HG02943 (cell line): ENCODE measurements around the gene PLA2G7.
"Not testable (repeated sequence)": the region's sequence is repeated elsewhere in the genome, so short reads cannot be mapped to it uniquely, and the experiment has no call there.

ENCODE experiments used
- ATAC-seq: cut with Tn5 transposase; IDR thresholded peaks from one replicate; pipeline ENCODE4 v1.9.1; 2021; ENCODE audit warnings: mild to moderate bottlenecking, low read depth, moderate library complexity; ENCODE audit not compliant: unreplicated experiment

PLA2G7 gene

DNA sequence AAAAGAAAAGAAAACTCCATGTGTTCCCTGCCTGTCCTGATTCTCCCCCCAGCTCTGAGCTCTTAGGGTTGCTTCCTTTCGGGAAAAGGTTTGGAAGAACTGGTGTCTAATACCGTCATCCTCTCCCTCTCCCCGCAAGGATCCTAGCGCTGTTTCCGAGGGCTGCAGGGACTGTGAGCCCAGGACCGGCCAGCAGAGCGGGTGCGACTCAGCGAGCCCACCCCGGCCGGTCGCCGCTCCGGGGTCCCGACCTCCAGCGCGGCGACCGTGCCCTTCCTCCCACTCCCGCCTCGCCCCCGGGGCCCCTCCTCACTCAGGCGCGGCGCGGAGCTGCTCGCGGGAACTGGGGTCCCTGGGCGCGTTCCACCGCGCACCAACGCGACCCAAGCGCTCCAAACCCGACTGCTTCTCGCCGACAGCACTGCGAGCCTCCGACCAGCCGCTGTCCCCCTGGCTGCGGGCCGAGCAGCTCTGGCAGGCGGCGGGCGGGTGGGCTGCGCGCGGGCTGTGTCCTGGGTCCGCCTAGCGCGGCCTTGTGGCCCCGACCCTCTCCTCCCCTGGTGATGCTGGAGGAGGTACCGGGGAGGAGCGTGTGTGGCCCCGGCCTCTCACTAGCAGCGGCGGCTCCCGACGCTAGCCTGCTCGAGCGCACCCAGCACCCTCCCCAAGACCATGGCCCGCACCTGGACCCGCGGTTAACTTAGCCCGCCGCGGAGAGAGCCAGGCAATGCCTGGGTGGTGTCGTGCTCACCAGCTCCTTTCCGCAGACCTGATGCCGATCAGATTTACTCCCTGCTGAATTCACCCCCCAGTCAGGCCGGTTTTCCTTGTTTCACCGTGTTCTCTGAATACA, at the start of gene PLA2G7:
Gene PLA2G7 (minus strand): TSS at position 509 of the 853 bp plus-strand sequence. CDS start 12,484 bp downstream, outside the sequence.
- ATAC-seq = no peak

- ATAC-seq = no peak
These were observed 49.4 kb upstream of the PLA2G7 start for GRCh38 chr6:46784535-46784934.

GRCh38 chr6:46781478-46782378, 46.6 kb upstream of the PLA2G7 start:
- ATAC-seq = no peak

DNA sequence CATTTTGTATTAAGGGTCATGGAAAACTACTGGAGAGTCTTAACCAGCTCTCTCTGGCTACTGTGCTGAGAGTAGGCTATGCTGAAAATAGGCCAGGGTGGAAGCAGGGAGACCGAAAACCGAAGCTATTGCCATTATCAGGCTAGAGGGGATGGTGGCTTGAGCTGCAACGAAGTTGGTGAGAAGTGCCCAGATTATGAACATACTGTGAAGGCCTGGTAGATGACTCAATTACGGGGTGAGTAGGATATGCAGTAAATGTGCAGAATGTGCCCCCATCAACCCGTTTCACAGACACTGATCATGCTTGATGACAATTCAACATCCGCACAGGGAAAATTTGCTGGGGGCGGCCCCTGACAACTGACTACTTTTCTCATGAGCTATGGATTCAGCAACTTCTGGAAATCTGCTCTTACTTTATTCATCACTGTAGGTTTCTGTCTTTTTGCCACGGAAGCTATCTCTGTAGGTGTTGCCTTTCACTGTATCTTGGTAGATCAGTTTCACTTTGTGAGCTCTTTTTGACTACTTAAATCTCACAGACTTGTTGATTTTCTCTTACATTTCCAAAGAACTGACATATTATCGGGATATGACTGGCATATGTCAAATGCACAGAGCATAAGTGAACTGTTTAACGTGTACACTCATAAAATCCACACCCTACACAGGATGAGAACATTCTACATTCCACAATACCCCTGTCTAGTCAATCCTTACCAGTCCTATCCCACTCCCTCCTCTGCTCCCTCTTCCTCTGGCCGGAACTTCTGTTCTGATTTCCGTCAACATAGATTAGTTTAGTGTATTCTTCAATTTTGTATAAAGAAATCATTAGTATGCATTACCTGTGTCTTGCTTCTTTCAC, 42.5 kb upstream of the PLA2G7 start:
- no peak for ATAC-seq

- ATAC-seq = no peak
These were observed 41.0 kb upstream of the PLA2G7 start for GRCh38 chr6:46776070-46776712.

DNA sequence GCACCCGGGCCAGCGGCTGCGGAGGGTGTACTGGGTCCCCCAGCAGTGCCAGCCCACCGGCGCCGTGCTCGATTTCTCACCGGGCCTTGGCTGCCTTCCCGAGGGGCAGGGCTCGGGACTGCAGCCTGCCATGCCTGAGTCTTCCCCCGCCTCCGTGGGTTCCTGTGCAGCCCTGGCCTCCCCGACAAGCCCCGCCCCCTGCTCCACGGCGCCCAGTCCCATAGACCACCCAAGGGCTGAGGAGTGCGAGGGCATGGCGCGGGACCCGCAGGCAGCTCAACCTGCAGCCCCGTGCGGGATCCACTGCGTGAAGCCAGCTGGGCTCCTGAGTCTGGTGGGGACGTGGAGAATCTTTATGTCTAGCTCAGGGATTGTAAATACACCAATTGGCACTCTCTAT, 39.6 kb upstream of the PLA2G7 start:
- not testable (repeated sequence) for ATAC-seq

- no peak for ATAC-seq
These were observed 38.2 kb upstream of the PLA2G7 start for GRCh38 chr6:46773201-46773855.

DNA sequence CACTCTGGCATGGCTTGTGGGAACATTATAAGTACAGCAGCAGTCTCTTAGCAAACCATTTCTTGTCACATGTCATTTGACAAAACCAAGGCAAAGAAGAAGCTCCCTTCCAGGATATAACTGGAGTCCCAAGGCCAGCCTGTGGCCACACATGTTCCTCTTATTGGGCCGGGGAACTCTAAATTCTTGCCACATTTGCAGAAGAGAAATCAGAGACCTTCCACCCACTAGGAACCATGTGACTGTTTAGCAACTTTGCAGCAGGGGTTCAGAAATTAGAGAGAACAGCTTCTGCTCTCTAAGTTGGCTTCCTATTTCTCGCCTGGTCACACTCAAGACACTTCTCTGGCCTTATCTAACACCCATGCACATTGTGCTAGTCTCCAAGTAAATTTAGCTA, 37.6 kb upstream of the PLA2G7 start:
- no peak for ATAC-seq

DNA sequence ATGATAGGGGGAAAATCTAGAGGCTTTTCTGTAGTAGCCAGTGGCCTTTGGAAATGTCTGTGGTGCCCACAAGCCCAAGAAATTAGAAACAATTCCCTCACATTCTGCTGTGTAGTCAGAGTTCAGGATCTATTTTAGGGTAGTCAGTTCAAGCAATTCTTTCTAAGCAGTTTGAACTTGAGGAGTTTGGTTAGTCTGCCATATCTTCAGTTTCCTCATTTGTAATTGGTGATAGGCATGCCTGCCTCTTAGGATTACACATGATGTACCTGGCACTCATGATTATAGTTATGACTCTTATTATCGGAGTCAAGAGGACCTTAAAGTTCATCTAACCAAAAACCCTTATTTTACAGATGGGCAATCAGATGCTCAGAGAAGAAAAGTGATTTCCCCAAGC, 36.8 kb upstream of the PLA2G7 start:
- no peak for ATAC-seq

DNA sequence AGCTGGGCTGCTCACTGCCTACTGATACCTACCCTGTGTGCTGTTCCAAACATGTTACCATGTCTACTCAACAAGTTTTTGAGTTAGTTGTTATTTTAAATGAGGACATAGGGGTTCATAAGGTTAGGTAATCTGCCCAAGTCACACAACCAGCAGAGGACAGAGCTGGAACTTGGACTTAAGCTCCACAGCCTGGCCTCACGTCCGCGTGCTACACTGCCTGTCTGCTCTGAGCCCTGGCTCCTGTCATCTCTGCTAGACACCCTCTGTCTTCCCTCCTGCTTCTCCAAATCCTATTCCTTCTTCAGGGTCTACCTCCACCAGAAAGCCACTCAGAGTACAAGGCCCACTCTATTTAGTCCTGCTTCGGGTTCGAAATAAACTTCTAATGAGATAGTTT, 29.8 kb upstream of the PLA2G7 start:
- no peak for ATAC-seq

GRCh38 chr6:46764280-46764679, 29.1 kb upstream of the PLA2G7 start:
- not testable (repeated sequence) for ATAC-seq

GRCh38 chr6:46763466-46763865, 28.3 kb upstream of the PLA2G7 start:
- ATAC-seq = no peak

DNA sequence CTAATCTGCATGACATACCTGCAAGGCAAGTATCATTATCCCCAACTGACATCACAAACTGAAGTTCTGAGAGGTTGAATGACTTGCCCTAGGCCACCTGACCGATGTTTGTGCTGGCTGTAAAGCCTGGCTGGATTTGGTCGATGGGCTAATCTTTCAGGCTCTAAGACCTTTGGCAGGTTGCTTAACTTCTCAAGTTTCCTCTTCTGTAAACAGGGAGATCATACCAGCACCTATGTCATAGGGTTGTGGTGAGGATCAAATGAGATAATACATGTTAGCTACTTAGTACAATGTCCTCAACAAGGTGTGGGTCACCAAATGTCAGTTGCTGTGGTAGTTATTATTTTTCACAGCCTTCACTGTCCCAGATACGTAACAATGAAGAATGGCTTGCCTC, 25.8 kb upstream of the PLA2G7 start:
- ATAC-seq = no peak

DNA sequence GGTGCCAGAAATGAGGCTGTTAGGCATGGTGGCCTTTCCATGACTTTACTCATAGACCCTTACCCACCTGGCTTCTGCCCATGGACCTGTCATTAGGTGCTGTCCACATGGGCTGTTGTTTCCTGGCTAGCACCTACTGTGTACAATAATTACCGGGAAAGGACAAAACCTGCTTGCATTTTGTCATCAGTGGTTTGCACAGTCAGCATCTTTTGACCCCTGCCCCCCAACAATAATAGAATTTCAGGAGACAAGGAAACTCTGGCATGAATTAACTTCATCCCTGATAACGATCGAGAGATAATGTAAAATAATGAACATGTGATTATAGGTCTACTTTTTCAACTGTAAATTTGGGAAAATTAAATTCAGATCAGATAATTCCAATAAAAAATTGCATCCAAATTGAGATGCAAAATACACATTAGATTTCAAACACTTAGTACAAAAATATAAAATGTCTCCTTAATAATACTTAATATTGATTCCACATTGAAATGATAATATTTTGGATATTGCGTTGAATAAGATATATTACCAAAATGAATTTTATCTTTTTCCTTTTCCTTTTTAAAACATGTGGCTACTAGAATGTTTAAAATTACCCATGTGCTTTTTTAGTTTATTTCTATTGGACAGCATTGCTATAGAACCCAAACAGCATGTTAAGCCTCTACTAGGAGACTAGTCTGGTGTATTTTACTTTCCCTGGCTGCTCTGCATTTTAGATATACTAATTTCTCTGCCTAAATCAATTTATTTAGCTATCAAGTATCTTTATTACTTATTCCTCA, 24.0 kb upstream of the PLA2G7 start:
- ATAC-seq = no peak

- no peak for ATAC-seq
These were observed 22.0 kb upstream of the PLA2G7 start for GRCh38 chr6:46757214-46757596.

GRCh38 chr6:46756469-46757213, 21.5 kb upstream of the PLA2G7 start:
- no peak for ATAC-seq

GRCh38 chr6:46755865-46756264, 20.7 kb upstream of the PLA2G7 start:
- no peak for ATAC-seq

DNA sequence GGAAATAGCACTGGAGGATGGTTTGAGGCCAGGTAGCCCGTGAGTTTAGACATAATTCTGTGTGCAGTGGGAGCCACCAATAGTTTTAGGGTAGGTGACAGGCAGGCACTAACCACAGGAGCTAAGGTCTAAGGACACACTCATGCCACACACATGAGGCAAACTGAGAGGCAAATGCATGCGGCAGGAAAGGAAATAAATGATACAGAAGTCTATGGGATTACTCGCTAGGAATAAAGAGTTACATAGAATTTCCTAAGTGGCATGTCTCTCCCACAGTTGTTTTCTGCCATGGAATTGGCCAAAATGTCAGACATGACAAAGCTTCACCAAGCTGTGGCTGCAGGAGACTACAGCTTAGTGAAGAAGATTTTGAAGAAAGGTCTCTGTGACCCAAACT, 16.5 kb upstream of the PLA2G7 start:
- no peak for ATAC-seq
